Measurements from ENCODE around the gene DOCK9. TPM values are rescaled to one million over a fixed set of nuclear protein-coding genes. Genes with fewer than 3 reads are reported as not detected.
A peak's percentile ranks its signal among the peaks of the same experiment; 100 is the strongest.

Gene DOCK9
- total RNA-seq, 1 experiment from 2014 or later, result 7.7 TPM

DNA sequence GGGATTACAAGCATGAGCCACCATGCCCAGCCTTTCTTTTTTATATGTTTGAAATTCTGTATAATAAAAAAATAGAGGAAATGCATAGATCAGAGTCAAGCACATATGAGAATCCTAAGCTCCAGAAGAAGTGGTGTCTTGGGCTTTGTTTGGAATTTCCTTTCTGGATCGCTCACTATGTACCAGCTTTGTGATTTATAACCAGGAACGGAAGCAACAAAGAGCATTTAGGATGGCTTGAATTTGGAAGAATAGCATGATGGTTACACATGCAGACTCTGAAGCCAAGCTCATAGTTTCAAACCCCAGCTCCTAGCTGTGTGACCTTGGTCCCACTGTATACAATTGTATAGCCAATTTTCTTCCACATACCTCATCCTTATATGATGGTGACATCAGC lies 197.4 kb downstream of the DOCK9 start:
- H3K27me3 ChIP-seq (ENCODE audit: control insufficient read depth, insufficient read depth, low read length), result no peaks in the 10 kb centered on the region
- H3K4me3 ChIP-seq (ENCODE audit: insufficient read depth, low read depth, low read length), result no peak overlapping the region
- DNase-seq, result no peak
- H3K36me3 ChIP-seq (replicated peaks; ENCODE audit: control insufficient read depth, insufficient read depth, low read length), result no peaks in the 10 kb centered on the region

DNA sequence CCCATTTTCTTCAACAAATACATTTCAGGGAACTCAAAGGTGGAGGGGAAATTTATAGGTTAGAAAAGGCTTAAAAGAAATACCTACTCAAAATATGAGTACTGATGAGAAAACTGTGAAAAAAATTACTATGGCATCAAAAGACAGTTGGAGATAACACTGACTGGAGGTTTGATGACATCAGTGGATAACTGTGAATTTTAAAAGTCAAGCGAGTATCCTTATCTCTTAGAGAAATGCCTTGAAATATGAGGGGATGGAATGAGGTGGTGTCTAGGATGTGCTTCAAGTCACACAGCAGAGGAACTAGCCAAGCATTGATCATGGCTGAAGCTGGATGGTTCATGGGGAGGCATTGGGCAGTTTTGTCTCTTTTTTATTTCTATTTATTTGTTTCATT lies 198.2 kb downstream of the DOCK9 start:
- Histone ChIP-seq H3K4me3 (ENCODE audit: insufficient read depth, low read depth, low read length) (no peak overlapping the region), H3K36me3 (replicated peaks; ENCODE audit: control insufficient read depth, insufficient read depth, low read length) (no peaks in the 10 kb centered on the region), H3K27me3 (ENCODE audit: control insufficient read depth, insufficient read depth, low read length) (no peaks in the 10 kb centered on the region)
- no peak for DNase-seq

DNA sequence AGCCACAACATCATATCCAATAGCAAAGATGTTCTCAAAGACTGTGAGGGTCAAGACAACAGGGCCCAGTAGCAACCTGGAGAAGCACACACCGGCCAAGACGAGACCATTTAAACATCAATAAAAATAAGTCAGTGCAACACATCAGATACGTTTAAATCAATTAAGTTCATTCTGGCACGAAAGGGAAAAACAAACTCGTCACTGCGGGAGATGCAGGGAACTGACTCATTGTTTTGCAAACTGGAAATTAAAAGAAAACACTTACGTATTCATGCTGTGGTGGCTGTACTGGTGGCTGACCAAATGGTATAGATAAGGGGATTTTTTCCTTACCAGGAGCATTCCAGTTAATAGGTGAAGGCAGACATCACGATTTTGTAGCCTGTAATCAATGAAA lies 199.1 kb downstream of the DOCK9 start:
- no peak overlapping the region for H3K4me3 ChIP-seq (ENCODE audit: insufficient read depth, low read depth, low read length)
- no peaks in the 10 kb centered on the region for H3K36me3 ChIP-seq (replicated peaks; ENCODE audit: control insufficient read depth, insufficient read depth, low read length)
- DNase-seq, result no peak
- H3K27me3 ChIP-seq (ENCODE audit: control insufficient read depth, insufficient read depth, low read length), result no peaks in the 10 kb centered on the region

DNA sequence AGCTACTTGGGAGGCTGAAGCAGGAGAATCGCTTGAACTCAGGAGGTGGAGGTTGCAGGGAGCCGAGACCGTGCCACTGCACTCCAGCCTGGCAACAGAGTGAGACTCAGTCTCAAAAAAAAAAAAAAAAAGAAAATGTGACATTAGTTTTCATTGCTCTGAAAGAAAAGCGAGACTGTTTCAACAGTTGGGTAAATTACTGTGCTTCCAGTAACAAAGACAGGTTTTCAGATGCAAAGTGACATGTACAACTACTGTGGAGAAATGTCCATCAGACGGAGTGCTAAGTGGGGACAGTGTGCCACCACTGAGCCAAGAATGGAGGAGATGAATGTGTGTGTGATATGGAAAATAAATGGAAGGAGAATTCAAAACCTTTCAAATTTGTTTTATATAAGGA lies 201.2 kb downstream of the DOCK9 start:
- no peaks in the 10 kb centered on the region for H3K27me3 ChIP-seq (ENCODE audit: control insufficient read depth, insufficient read depth, low read length)
- H3K4me3 ChIP-seq (ENCODE audit: insufficient read depth, low read depth, low read length), result no peak overlapping the region
- no peaks in the 10 kb centered on the region for H3K36me3 ChIP-seq (replicated peaks; ENCODE audit: control insufficient read depth, insufficient read depth, low read length)
- DNase-seq, result no peak

DNA sequence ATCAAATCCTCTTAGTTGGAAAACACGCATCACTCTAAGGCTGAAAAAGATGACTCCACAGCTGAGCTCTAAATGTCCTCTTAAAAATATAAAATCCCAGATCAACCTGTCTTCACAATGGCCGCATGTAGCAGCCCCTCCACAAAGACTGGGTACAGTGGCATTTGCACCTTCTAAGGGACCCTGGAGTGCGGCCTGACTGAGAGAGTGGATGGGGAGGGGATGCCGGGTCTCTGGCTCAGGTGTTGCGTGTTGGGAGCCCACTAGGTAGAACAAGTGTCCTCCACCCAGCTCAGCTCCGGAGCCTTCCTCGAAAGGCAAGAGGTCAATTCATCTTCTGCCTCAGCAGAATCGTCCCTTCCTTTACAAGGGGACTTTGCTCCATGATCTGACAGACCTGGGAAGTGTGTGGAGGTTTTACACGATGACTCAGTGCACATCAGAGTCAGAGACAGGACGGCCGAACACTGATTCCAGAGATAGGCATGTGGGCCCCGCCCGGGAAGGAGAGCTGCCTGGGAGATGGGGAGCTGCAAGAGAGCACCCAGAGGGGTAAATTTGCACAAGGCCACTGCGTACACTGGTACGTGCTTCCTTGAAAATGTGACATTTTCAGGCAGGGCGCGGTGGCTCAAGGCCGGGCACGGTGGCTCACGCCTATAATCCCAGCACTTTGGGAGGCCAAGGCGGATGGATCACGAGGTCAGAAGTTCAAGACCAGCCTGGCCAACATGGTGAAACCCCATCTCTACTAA lies 201.8 kb downstream of the DOCK9 start:
- H3K4me3 ChIP-seq (ENCODE audit: insufficient read depth, low read depth, low read length), result no peak overlapping the region
- no peak for DNase-seq
- H3K27me3 ChIP-seq (ENCODE audit: control insufficient read depth, insufficient read depth, low read length), result no peaks in the 10 kb centered on the region
- no peaks in the 10 kb centered on the region for H3K36me3 ChIP-seq (replicated peaks; ENCODE audit: control insufficient read depth, insufficient read depth, low read length)

DNA sequence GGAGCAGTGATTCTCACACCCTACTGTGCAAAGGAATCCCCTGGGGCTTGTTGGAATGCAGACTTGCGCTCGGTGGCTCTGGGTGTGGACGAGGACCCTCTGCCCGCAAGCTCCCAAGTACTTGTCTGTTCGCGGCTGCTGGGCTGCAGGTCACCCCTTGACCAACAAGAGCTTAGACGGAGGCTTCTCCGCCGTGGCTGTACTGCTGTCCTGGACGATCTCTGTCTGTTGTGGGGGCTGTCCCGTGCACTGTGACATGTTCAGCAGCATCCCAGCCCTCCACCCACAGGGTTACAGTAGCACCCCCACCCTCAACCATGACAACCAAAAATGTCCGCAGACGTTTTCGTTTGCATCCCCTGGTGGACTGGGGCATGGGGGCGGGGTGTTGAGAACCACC lies 202.5 kb downstream of the DOCK9 start:
- H3K27me3 ChIP-seq (ENCODE audit: control insufficient read depth, insufficient read depth, low read length), result no peaks in the 10 kb centered on the region
- H3K4me3 ChIP-seq (ENCODE audit: insufficient read depth, low read depth, low read length), result no peak overlapping the region
- H3K36me3 ChIP-seq (replicated peaks; ENCODE audit: control insufficient read depth, insufficient read depth, low read length), result no peaks in the 10 kb centered on the region
- no peak for DNase-seq

DNA sequence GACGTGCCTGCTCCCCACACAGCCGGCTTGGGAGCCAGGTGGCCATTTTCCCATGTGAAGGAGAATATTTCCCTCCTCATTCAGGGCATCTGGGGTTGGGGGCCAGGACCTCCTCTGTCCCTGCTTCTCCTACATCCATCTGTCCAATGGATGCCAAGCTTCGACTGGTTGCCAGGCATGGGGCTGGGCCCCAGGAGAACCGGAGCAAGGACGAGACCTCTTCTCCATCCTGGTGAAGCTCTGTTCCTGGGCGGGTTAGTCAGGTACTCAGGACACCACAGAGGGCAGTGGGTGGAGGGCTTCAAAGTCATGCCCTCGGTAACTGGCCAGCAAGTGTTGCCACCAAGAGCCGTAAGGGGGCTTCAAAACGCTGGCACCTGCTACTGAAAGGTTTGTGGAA lies 203.1 kb downstream of the DOCK9 start:
- Histone ChIP-seq H3K27me3 (ENCODE audit: control insufficient read depth, insufficient read depth, low read length) (no peaks in the 10 kb centered on the region), H3K4me3 (ENCODE audit: insufficient read depth, low read depth, low read length) (no peak overlapping the region), H3K36me3 (replicated peaks; ENCODE audit: control insufficient read depth, insufficient read depth, low read length) (no peaks in the 10 kb centered on the region)
- DNase-seq, result no peak

DNA sequence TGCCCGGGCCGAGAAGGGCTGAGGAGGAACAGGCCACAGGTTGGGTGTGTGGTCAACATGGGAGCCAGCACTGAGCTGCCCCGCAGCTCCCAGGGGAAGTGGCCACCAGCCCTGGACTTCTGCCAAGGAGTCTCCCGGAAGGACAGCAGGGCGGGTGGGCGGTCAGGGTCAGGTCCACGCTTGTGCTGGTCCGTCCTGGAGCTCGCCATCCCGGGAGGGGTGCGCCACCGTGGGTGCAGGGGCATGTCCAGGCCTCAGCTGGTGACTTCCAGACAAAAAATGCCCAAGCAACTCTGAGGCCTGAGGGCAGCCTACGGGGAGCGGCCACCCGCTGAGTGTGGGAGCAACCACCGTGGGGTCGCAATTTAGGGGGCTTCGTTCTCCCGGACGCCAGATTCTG lies 203.9 kb downstream of the DOCK9 start:
- no peaks in the 10 kb centered on the region for H3K27me3 ChIP-seq (ENCODE audit: control insufficient read depth, insufficient read depth, low read length)
- DNase-seq, result no peak
- no peak overlapping the region for H3K4me3 ChIP-seq (ENCODE audit: insufficient read depth, low read depth, low read length)
- H3K36me3 ChIP-seq (replicated peaks; ENCODE audit: control insufficient read depth, insufficient read depth, low read length), result no peaks in the 10 kb centered on the region

DNA sequence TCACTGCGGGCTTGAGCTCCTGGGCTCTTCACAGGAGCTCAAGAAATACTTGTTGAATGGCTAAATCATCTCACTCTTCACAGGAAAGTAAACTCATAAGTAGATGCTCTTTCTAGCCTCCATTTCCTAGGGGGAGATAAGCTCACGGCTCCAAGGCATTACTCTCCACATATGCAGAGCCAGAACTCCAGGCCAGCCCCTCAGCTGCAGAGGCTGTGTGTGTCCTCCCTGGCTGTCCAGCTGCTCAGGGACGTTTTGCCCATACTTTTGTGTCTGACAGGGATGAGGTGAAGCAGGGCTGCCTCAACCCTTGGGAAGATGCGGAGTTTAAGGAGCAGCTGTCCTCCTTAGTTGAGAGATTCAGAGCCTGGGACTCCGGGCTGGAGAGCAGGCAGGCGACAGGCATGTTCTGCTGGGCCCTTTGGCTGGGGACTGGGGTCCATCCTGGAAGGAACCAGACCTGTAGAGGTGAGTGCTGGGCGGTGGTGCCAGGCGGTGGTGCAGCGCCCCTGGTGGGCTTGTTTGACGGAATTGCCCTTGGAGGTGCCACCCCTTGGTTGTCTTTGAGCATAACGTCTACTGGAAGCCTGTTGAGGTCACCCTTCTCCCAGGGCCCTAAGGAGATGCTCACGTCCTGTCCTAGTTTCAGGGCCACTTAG lies 204.9 kb downstream of the DOCK9 start:
- no peak overlapping the region for H3K4me3 ChIP-seq (ENCODE audit: insufficient read depth, low read depth, low read length)
- DNase-seq, result peak; percentile 80
- no peaks in the 10 kb centered on the region for H3K36me3 ChIP-seq (replicated peaks; ENCODE audit: control insufficient read depth, insufficient read depth, low read length)
- H3K27me3 ChIP-seq (ENCODE audit: control insufficient read depth, insufficient read depth, low read length), result no peaks in the 10 kb centered on the region

DNA sequence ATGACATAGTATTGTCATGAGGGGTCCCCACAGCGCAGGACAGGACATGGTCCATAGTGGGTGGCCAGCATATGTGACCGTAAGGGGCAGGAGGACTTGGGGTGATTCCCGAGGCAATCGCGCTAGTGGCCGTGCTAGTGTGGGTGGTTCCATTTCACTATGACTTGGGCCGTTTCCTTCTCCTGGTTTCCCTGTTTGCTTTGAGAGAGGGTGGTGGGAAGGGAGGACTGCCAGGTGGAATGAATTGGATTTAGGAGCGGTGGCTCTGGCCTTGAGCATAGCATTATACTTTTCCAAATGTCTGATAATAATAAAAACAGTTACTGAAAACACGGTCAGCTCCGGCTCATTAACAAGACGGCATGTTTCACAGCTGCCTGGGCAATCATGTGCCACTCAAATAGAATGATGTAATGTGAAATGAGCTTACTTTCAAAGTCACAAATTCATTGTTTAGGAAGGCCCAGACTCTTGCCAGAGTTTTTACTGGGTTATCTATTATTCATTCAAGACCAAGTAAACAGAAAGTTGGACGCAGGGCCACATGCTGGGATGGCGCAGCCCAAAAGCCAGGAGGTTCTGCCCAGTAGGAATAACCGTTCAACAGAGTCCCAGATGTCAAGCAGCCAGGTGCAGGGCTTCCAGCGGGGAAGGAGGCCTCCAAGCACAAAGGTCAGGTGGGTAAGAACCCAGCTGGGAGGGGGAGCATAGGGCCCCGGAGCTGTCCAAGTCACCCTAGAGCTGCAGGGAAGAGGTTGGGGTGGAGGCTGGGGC lies 205.8 kb downstream of the DOCK9 start:
- H3K27me3 ChIP-seq (ENCODE audit: control insufficient read depth, insufficient read depth, low read length), result no peaks in the 10 kb centered on the region

DNA sequence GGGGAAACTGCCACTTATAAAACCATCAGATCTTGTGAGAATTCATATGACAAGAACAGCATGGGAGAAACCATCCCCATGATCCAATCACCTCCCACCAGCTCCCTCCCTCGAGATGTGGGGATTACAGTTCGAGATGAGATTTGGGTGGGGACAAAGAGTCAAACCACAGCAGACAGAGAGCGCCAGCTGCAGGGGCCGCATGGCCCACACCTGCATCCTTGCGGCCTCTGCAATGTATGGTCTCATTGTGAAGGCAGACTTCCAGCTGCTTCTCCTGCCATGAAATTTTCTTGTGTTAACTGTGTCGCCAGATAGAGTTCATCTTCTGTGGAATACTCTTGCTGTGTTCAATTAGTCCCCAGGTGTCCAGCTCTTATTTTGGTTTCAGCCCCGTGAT lies 208.1 kb downstream of the DOCK9 start:
- Histone ChIP-seq H3K36me3 (replicated peaks; ENCODE audit: control insufficient read depth, insufficient read depth, low read length) (no peaks in the 10 kb centered on the region), H3K27me3 (ENCODE audit: control insufficient read depth, insufficient read depth, low read length) (no peaks in the 10 kb centered on the region), H3K4me3 (ENCODE audit: insufficient read depth, low read depth, low read length) (no peak overlapping the region)
- no peak for DNase-seq

More for the DNA sequence above, 205.8 kb downstream of the DOCK9 start:
- Histone ChIP-seq H3K4me3 (ENCODE audit: insufficient read depth, low read depth, low read length) (no peak overlapping the region), H3K36me3 (replicated peaks; ENCODE audit: control insufficient read depth, insufficient read depth, low read length) (no peaks in the 10 kb centered on the region)
- DNase-seq, result no peak

DNA sequence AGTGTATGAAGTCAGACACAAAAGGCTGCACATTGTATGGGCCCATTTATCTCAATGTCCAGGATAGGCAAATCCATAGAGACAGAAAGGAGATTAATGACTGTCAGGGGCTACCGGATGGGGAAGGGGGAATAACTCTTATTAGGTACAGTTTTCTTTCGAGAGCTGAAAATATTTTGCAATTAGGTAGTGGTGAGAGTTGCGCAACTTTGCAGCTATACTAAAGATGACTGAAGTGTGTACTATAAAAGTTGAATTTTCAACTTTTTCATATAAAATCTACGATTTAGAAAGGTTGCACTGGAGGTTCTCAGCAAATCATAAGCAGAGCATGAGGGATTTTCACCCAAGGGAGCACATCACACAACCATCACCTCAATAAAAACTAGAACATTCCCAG lies 209.3 kb downstream of the DOCK9 start:
- H3K27me3 ChIP-seq (ENCODE audit: control insufficient read depth, insufficient read depth, low read length), result no peaks in the 10 kb centered on the region
- no peak overlapping the region for H3K4me3 ChIP-seq (ENCODE audit: insufficient read depth, low read depth, low read length)
- no peak for DNase-seq
- no peaks in the 10 kb centered on the region for H3K36me3 ChIP-seq (replicated peaks; ENCODE audit: control insufficient read depth, insufficient read depth, low read length)

DNA sequence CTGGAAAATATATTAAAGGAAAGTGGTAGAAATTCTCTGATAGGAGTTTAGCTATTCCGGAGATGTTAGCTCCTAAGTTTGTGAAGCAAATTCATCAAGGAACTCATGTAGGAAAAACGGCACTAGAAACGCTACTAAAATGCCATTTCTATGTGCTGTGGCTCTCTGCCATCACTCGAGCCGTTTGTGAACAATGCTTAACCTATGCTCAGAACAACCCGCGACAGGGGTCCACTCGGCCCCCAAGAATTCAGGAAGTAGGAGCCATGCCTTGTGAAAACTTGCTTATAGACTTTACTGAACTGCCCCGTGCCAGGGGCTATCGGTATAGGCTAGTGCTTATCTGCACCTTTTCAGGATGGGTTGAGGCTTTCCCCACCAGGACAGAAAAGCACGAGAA lies 211.2 kb downstream of the DOCK9 start:
- Histone ChIP-seq H3K27me3 (ENCODE audit: control insufficient read depth, insufficient read depth, low read length) (no peaks in the 10 kb centered on the region), H3K4me3 (ENCODE audit: insufficient read depth, low read depth, low read length) (no peak overlapping the region), H3K36me3 (replicated peaks; ENCODE audit: control insufficient read depth, insufficient read depth, low read length) (no peaks in the 10 kb centered on the region)
- no peak for DNase-seq

DNA sequence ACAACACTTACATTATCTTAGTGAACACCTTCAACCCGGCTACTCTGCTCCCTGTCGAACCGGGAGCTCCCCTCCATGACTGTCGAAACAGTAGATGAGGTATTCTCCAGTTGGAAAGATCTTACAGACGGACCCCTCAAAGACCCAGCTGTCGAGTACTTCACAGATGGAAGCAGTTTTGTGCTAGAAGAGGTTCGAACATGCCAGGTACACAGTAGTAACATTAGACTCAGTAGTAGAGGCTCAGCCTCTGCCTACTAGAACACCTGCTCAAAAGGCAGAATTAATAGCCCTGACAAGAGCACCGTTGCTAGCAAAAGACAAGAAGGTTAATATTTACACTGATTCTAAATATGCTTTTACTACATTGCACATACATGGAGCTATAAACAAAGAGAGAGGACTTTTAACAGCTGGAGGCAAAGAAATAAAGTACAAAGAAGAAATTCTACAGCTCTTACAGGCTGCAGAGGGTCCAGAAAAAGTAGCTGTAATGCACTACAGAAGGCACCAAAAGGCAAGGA lies 211.8 kb downstream of the DOCK9 start:
- H3K27me3 ChIP-seq (ENCODE audit: control insufficient read depth, insufficient read depth, low read length), result no peaks in the 10 kb centered on the region
- no peak overlapping the region for H3K4me3 ChIP-seq (ENCODE audit: insufficient read depth, low read depth, low read length)
- H3K36me3 ChIP-seq (replicated peaks; ENCODE audit: control insufficient read depth, insufficient read depth, low read length), result no peaks in the 10 kb centered on the region
- no peak for DNase-seq
